D721Med (cell line): Measurements from ENCODE around the gene UBE3B.

Experiments used
- DNase-seq: peaks from one replicate; pipeline ENCODE4 v3.0.0; 2011; ENCODE audit warnings: low spot score; ENCODE audit not compliant: insufficient read length
- FAIRE-seq: peaks from 2 replicates; lab custom pipeline; 2011; peaks lifted over from hg19 to GRCh38; lab: Jason Lieb, UNC
- TF ChIP-seq, protein P1 (sequence below): IDR thresholded peaks from 2 replicates; pipeline ENCODE4 v1.5.1; 2012; ENCODE audit warnings: mild to moderate bottlenecking, control low read depth; ENCODE audit not compliant: insufficient read depth; ENCODE audit errors: missing control alignments

Gene UBE3B

GRCh38 chr12:109443794-109444193 lies 33.6 kb upstream of the UBE3B start:
- DNase-seq (no peak), FAIRE-seq (no peak)
- TF ChIP-seq, protein P1, sequence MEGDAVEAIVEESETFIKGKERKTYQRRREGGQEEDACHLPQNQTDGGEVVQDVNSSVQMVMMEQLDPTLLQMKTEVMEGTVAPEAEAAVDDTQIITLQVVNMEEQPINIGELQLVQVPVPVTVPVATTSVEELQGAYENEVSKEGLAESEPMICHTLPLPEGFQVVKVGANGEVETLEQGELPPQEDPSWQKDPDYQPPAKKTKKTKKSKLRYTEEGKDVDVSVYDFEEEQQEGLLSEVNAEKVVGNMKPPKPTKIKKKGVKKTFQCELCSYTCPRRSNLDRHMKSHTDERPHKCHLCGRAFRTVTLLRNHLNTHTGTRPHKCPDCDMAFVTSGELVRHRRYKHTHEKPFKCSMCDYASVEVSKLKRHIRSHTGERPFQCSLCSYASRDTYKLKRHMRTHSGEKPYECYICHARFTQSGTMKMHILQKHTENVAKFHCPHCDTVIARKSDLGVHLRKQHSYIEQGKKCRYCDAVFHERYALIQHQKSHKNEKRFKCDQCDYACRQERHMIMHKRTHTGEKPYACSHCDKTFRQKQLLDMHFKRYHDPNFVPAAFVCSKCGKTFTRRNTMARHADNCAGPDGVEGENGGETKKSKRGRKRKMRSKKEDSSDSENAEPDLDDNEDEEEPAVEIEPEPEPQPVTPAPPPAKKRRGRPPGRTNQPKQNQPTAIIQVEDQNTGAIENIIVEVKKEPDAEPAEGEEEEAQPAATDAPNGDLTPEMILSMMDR = no peak

DNA sequence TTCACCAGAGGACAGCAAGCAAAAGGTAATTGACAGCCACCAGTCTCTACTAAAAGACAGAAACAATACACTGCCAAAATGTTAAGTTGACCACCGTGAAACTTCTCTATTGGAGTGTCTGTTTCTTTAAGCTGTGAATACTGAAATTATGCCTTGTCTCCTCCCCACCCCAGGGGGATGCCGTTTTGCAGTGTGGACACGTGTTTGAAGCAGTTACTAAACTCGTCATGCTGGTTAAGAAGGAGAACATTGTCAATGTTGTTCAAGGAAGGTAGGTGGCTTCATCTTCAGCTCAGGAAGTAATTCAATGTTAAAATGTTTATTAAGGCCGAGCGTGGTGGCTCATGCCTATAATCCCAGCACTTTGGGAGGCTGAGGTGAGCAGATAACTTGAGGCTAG lies 33.2 kb upstream of the UBE3B start:
- TF ChIP-seq, protein P1 = no peak
- no peak for FAIRE-seq
- no peak for DNase-seq

DNA sequence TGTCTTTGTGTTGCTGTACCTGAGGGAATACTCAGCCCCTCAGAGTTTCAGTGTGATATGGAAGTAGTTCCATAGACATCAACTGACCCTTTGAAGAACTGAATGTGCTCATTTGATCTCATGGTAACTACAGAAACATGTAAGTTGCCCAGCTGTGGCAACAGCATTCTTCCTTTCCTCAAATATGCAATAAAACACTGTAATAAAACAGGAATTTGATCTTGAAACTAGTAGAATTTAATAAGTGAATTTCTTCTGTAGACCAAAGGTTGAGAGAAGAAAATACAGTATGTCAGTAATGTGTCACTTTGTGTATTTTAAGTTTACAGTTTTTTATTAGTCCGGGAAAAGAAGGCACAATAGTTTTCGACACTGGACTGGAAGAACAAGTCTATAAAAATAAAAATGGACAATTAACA lies 32.2 kb upstream of the UBE3B start:
- TF ChIP-seq, protein P1 = no peak
- DNase-seq = no peak
- no peak for FAIRE-seq

GRCh38 chr12:109446869-109447268 lies 30.6 kb upstream of the UBE3B start:
- TF ChIP-seq, protein P1 = no peak
- FAIRE-seq (no peak), DNase-seq (no peak)

- FAIRE-seq = no peak
- TF ChIP-seq, protein P1 = no peak
- DNase-seq = no peak
Measured at GRCh38 chr12:109447482-109447881, 30.0 kb upstream of the UBE3B start.

DNA sequence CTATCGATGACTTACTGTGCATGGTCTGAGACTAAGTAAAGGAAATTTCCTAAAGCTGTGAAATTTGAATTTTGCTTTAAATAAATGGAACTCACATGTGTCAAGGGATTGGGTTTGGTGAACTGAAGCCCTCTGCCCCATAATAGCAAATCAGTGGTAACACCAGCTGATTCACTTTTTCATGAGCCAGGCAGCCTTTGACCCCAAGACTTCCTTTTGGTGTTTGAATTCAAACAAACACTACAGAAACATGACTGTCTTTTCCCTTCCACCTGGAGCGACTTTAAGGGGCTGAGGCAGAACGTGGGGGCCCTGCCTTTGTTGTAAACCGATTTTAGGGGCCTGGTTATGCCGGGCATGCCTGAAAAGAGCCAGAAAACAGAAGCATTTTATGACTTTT lies 29.2 kb upstream of the UBE3B start:
- FAIRE-seq = no peak
- no peak for DNase-seq
- TF ChIP-seq, protein P1 = no peak

- TF ChIP-seq, protein P1 = no peak
- no peak for FAIRE-seq
Measured at GRCh38 chr12:109448707-109449390, 28.6 kb upstream of the UBE3B start.

More at GRCh38 chr12:109448707-109449390, 28.6 kb upstream of the UBE3B start:
- DNase-seq = no peak
